Lower leg skin (tissue), 3 donors: ENCODE measurements around the gene LRRC55.

Source experiments
- CTCF ChIP-seq, 3 donors: fragments of 450-650 bp; IDR thresholded peaks; one replicate each; pipeline ENCODE4 v1.5.1; 2016; ENCODE audit warnings: antibody characterized with exemption in 3 of 3, mild to moderate bottlenecking in 3 of 3, moderate library complexity in 2 of 3
- POLR2A ChIP-seq, 2 donors: fragments of 450-650 bp; IDR thresholded peaks; one replicate each; pipeline ENCODE4 v1.6.1; 2016 to 2017; ENCODE audit warnings: antibody characterized with exemption in 2 of 2, mild to moderate bottlenecking in 1 of 2, moderate library complexity in 1 of 2

- TF ChIP-seq CTCF (IDR thresholded peaks at IDR 0.05), result no peak
- TF ChIP-seq POLR2A (IDR thresholded peaks at IDR 0.05), result no peak
Observed at GRCh38 chr11:57240757-57241156, 59.0 kb downstream of the LRRC55 start.
